ENCODE results near the gene RLIM. TPM values are rescaled to one million over a fixed set of nuclear protein-coding genes. Genes with fewer than 3 reads are reported as not detected.

Gene RLIM
- polyA plus RNA-seq, 1 of the 3 experiments (the other 2 are of a cell fraction) = 4.9 TPM

DNA sequence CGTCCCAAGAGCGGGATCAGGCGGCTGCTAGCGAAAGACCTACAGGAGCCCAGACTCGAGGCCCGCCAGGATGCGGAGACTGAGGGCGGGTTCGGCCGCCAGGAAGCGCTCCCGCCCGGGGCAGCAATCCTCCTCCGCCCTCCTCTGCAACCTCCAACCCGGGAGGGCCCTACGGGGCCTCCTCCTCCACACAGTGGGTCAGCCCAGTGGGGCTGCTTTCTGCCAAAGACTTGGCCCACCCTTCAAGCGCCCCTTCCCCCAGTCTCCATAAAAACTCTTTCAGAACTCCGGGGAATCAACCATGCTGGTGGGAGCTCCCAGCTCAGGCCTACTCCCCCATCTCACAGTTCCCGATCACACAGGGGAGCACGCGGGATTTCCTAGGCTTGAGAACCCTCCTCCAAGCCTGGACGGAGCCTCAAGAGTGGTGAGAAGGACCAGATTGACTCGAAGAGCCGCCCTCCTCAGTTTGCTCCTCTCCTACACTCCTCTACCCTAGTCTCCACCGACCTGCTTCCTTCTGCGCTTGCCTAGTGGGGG, 77.5 kb downstream of the RLIM start:
- peaks cover 14% of the 10 kb centered on the region; the same call in 1 of the 2 replicates for H3K27me3 ChIP-seq (ENCODE audit: insufficient read depth)
- H3F3A ChIP-seq (replicated peaks; ENCODE audit: insufficient read depth) = peaks cover 9% of the 10 kb centered on the region
- CTCF ChIA-PET = interaction anchor here (1.0 to 4.3 kb wide), 3 partner anchors 10 to 44 kb away, joined by 3 to 36 read pairs (median 6); no protein-coding TSS in a partner anchor
- 44% methylated on average over 5 of the region's 26 CpGs for WGBS (ENCODE audit: low lambda C conversion rate)
- no peaks in the 10 kb centered on the region for H4K20me1 ChIP-seq (ENCODE audit: insufficient read depth)
- H3K27ac ChIP-seq (ENCODE audit: low read depth in 2 of 2, low read length in 1 of 2) = peak overlapping the region; percentile 38 to 72; a peak in 3 of 4 replicates
- H3K9ac ChIP-seq = peak overlapping the region; percentile 53
- POLR2A ChIA-PET = interaction anchor here (1.7 kb wide), 1 partner anchor 116 kb away, joined by 5 read pairs; the partner anchor contains the start of gene SLC16A2
- H3K4me3 ChIP-seq (ENCODE audit: low read depth in 2 of 2, low read length in 1 of 2) = peak overlapping the region; percentile 51 to 57
- peaks cover 0 to 5% of the 10 kb centered on the region in 2 experiments; a peak in 1 of 4 replicates for H3K4me1 ChIP-seq (ENCODE audit: control insufficient read depth in 1 of 2, insufficient read depth in 2 of 2, low read depth in 1 of 2, low read length in 1 of 2)
- no peaks in the 10 kb centered on the region for H3K9me2 ChIP-seq
- TF ChIP-seq, protein P1, sequence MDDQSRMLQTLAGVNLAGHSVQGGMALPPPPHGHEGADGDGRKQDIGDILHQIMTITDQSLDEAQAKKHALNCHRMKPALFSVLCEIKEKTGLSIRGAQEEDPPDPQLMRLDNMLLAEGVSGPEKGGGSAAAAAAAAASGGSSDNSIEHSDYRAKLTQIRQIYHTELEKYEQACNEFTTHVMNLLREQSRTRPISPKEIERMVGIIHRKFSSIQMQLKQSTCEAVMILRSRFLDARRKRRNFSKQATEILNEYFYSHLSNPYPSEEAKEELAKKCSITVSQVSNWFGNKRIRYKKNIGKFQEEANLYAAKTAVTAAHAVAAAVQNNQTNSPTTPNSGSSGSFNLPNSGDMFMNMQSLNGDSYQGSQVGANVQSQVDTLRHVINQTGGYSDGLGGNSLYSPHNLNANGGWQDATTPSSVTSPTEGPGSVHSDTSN (IDR thresholded peaks at IDR 0.05) = no peak
- TF ChIP-seq SMC3 (IDR thresholded peaks at IDR 0.05; ENCODE audit: low read depth, low read length) = no peak
- TF ChIP-seq, protein P2, sequence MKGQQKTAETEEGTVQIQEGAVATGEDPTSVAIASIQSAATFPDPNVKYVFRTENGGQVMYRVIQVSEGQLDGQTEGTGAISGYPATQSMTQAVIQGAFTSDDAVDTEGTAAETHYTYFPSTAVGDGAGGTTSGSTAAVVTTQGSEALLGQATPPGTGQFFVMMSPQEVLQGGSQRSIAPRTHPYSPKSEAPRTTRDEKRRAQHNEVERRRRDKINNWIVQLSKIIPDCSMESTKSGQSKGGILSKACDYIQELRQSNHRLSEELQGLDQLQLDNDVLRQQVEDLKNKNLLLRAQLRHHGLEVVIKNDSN (IDR thresholded peaks at IDR 0.05; ENCODE audit: borderline replicate concordance, low read depth) = no peak
- no peak for TF ChIP-seq ELF1 (IDR thresholded peaks at IDR 0.05)
- TF ChIP-seq FOSL2 (IDR thresholded peaks at IDR 0.05; ENCODE audit: borderline replicate concordance, low read depth) = no peak
- TF ChIP-seq GATA2 (CRISPR knock-in tag; IDR thresholded peaks at IDR 0.05) = no peak
- DNase-seq = no peak
- H3K79me2 ChIP-seq (ENCODE audit: insufficient read depth) = no peaks in the 10 kb centered on the region
- peak overlapping the region; percentile 87 for H2AFZ ChIP-seq (ENCODE audit: low read depth)
- H3K4me2 ChIP-seq = peak overlapping the region; percentile 76
- H3K36me3 ChIP-seq (replicated peaks in 1 of 2; ENCODE audit: control insufficient read depth in 1 of 2, insufficient read depth in 2 of 2, low read length in 1 of 2) = no peaks in the 10 kb centered on the region
- H3K9me3 ChIP-seq = no peaks in the 10 kb centered on the region

DNA sequence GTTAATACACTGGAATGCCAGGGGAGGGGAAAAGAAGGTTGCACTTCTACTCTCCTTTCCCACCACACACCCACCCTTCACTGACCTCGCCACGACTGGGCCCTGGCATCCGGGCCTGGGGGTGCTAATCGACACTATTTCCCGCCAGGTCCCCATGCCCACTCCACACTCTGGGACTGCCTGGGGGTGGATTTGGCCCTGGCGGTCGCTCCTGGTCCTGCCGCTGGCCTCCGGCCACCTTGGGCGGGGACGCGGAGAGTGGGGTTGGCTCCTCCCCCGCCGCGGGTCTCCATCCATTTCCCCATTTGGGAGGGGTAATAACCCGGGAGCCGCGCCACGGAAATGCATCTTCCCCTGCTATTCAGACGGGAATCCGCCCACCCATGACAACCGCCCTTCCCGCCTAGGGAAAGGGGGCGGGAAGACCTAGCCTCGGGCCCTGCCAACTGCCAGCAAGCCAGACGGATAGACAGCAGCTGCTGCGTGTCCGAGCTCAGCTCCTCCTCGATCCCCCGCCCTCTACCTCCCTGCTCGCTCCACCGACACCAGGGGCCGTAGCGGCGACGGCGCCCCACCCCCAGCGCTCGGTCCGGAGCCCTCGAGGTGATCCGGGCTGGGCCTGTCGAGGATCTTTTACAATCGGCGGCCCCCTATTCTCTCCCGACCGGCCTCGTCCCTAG, 78.1 kb downstream of the RLIM start:
- peak overlapping the region; percentile 51 to 57 for H3K4me3 ChIP-seq (ENCODE audit: low read depth in 2 of 2, low read length in 1 of 2)
- H3F3A ChIP-seq (replicated peaks; ENCODE audit: insufficient read depth) = peaks cover 9% of the 10 kb centered on the region
- peaks cover 14% of the 10 kb centered on the region; the same call in 1 of the 2 replicates for H3K27me3 ChIP-seq (ENCODE audit: insufficient read depth)
- H3K27ac ChIP-seq (ENCODE audit: low read depth in 2 of 2, low read length in 1 of 2) = peak overlapping the region; percentile 38 to 72; a peak in 3 of 4 replicates
- ChIA-PET POLR2A (interaction anchor here (1.7 kb wide), 1 partner anchor 115 kb away, joined by 5 read pairs; the partner anchor contains the start of gene SLC16A2), CTCF (interaction anchor here (1.0 to 4.3 kb wide), 6 partner anchors 11 to 153 kb away, joined by 3 to 36 read pairs (median 11); partner anchors contain the start of gene SLC16A2)
- no peaks in the 10 kb centered on the region for H3K79me2 ChIP-seq (ENCODE audit: insufficient read depth)
- no peaks in the 10 kb centered on the region for H4K20me1 ChIP-seq (ENCODE audit: insufficient read depth)
- peak; percentile 86 for DNase-seq
- 0% methylated on average over 13 of the region's 48 CpGs for WGBS (ENCODE audit: low lambda C conversion rate)
- no peaks in the 10 kb centered on the region for H3K36me3 ChIP-seq (replicated peaks in 1 of 2; ENCODE audit: control insufficient read depth in 1 of 2, insufficient read depth in 2 of 2, low read length in 1 of 2)
- H3K4me1 ChIP-seq (ENCODE audit: control insufficient read depth in 1 of 2, insufficient read depth in 2 of 2, low read depth in 1 of 2, low read length in 1 of 2) = peaks cover 0 to 5% of the 10 kb centered on the region in 2 experiments; a peak in 1 of 4 replicates
- H2AFZ ChIP-seq (ENCODE audit: low read depth) = peak overlapping the region; percentile 87
- H3K9me3 ChIP-seq = no peaks in the 10 kb centered on the region
- peak overlapping the region; percentile 53 for H3K9ac ChIP-seq
- no peaks in the 10 kb centered on the region for H3K9me2 ChIP-seq
- H3K4me2 ChIP-seq = peak overlapping the region; percentile 76
- TF ChIP-seq YY1 (IDR thresholded peaks at IDR 0.05; ENCODE audit: low read depth) (no peak), NFIC (IDR thresholded peaks at IDR 0.05; ENCODE audit: borderline replicate concordance) (0 out of 2 replicates have a peak, but pooled peaks have one; percentile 15), RXRA (IDR thresholded peaks at IDR 0.05; ENCODE audit: borderline replicate concordance, low read depth) (no peak), EP300 (IDR thresholded peaks at IDR 0.05; ENCODE audit: borderline replicate concordance in 1 of 2, low read depth in 1 of 2, low read length in 1 of 2) (no peak), JUND (IDR thresholded peaks at IDR 0.05) (no peak), CHD2 (IDR thresholded peaks at IDR 0.05; ENCODE audit: low read length, partially characterized antibody) (peak; percentile 21), SMC3 (IDR thresholded peaks at IDR 0.05; ENCODE audit: low read depth, low read length) (no peak)
- TF ChIP-seq, protein P3, sequence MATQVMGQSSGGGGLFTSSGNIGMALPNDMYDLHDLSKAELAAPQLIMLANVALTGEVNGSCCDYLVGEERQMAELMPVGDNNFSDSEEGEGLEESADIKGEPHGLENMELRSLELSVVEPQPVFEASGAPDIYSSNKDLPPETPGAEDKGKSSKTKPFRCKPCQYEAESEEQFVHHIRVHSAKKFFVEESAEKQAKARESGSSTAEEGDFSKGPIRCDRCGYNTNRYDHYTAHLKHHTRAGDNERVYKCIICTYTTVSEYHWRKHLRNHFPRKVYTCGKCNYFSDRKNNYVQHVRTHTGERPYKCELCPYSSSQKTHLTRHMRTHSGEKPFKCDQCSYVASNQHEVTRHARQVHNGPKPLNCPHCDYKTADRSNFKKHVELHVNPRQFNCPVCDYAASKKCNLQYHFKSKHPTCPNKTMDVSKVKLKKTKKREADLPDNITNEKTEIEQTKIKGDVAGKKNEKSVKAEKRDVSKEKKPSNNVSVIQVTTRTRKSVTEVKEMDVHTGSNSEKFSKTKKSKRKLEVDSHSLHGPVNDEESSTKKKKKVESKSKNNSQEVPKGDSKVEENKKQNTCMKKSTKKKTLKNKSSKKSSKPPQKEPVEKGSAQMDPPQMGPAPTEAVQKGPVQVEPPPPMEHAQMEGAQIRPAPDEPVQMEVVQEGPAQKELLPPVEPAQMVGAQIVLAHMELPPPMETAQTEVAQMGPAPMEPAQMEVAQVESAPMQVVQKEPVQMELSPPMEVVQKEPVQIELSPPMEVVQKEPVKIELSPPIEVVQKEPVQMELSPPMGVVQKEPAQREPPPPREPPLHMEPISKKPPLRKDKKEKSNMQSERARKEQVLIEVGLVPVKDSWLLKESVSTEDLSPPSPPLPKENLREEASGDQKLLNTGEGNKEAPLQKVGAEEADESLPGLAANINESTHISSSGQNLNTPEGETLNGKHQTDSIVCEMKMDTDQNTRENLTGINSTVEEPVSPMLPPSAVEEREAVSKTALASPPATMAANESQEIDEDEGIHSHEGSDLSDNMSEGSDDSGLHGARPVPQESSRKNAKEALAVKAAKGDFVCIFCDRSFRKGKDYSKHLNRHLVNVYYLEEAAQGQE (IDR thresholded peaks at IDR 0.05; ENCODE audit: low read depth, low read length) = no peak
- TF ChIP-seq, protein P1 (IDR thresholded peaks at IDR 0.05) = peak; percentile 91
- TF ChIP-seq, protein P4, sequence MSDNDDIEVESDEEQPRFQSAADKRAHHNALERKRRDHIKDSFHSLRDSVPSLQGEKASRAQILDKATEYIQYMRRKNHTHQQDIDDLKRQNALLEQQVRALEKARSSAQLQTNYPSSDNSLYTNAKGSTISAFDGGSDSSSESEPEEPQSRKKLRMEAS (IDR thresholded peaks at IDR 0.05; ENCODE audit: low read depth) = peak; percentile 14; the same call in 1 of the 2 replicates
- TF ChIP-seq, protein P5, sequence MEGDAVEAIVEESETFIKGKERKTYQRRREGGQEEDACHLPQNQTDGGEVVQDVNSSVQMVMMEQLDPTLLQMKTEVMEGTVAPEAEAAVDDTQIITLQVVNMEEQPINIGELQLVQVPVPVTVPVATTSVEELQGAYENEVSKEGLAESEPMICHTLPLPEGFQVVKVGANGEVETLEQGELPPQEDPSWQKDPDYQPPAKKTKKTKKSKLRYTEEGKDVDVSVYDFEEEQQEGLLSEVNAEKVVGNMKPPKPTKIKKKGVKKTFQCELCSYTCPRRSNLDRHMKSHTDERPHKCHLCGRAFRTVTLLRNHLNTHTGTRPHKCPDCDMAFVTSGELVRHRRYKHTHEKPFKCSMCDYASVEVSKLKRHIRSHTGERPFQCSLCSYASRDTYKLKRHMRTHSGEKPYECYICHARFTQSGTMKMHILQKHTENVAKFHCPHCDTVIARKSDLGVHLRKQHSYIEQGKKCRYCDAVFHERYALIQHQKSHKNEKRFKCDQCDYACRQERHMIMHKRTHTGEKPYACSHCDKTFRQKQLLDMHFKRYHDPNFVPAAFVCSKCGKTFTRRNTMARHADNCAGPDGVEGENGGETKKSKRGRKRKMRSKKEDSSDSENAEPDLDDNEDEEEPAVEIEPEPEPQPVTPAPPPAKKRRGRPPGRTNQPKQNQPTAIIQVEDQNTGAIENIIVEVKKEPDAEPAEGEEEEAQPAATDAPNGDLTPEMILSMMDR (IDR thresholded peaks at IDR 0.05) = peak; percentile 48

Data from SK-N-SH (cell line).